ENCODE results near the gene SNX10.
A peak's percentile ranks its signal among the peaks of the same experiment; 100 is the strongest.

Gene SNX10

DNA sequence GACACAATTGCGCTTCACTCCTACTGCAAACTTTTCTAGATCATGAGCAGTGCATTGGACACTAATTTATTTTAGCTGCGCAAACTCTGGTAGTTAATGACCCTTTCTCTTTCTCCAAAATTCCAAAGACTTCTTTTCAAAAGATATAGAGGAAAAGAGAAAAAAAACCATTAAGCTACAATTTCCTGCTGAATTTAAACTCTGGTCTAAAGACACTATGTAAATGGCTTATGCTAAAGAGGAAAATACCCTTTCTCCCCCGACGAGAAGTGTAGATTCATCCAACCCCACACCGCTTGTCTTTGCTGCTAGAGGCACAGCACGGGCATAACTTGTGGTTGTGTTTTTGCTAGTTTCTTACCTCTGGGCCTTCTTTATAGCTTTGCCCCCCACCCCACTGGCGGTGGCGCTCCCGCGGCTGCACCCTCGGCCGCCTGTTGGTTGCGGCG is 84.1 kb downstream of the SNX10 start:
- H3K4me3 ChIP-seq (ENCODE audit: low read length): peak overlapping the region; percentile 54
- TF ChIP-seq ZNF274 (IDR thresholded peaks at IDR 0.05; ENCODE audit: low read depth, low read length): no peak

- H3K4me3 ChIP-seq (ENCODE audit: low read length): peak overlapping the region; percentile 54
- no peak for TF ChIP-seq ZNF274 (IDR thresholded peaks at IDR 0.05; ENCODE audit: low read depth, low read length)
Measured at GRCh38 chr7:26376175-26376917, 84.7 kb downstream of the SNX10 start.

- no peak overlapping the region for H3K4me3 ChIP-seq (ENCODE audit: low read length)
- no peak for TF ChIP-seq ZNF274 (IDR thresholded peaks at IDR 0.05; ENCODE audit: low read depth, low read length)
Measured at GRCh38 chr7:26378016-26378415, 86.4 kb downstream of the SNX10 start.

GRCh38 chr7:26379711-26380110 is 88.0 kb downstream of the SNX10 start:
- no peak overlapping the region for H3K4me3 ChIP-seq (ENCODE audit: low read length)
- no peak for TF ChIP-seq ZNF274 (IDR thresholded peaks at IDR 0.05; ENCODE audit: low read depth, low read length)

- H3K4me3 ChIP-seq (ENCODE audit: low read length): no peak overlapping the region
- no peak for TF ChIP-seq ZNF274 (IDR thresholded peaks at IDR 0.05; ENCODE audit: low read depth, low read length)
Measured at GRCh38 chr7:26381476-26382353, 90.1 kb downstream of the SNX10 start.

- TF ChIP-seq ZNF274 (IDR thresholded peaks at IDR 0.05; ENCODE audit: low read depth, low read length): no peak
- H3K4me3 ChIP-seq (ENCODE audit: low read length): no peak overlapping the region
Measured at GRCh38 chr7:26385240-26385639, 93.6 kb downstream of the SNX10 start.

DNA sequence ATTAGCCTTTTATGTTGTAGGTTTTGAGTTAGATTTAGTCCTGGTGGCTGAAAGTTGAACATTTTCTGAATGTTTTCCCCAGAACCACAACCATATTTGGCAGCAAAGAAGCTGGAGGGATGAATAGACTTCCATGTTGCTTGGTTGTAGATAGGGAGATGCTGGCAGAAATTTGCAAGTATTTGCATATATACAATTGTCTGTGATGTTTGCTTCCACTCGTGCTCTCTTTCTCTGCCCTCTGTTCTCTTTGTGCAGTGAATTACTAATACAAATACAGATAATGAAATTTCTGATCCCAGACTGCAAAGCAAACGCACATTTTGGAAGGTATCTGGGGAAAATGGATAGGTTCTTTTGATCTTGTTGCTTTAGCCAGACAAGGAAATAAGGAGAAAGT is 96.1 kb downstream of the SNX10 start:
- TF ChIP-seq ZNF274 (IDR thresholded peaks at IDR 0.05; ENCODE audit: low read depth, low read length): no peak
- H3K4me3 ChIP-seq (ENCODE audit: low read length): no peak overlapping the region

- H3K4me3 ChIP-seq (ENCODE audit: low read length): no peak overlapping the region
- TF ChIP-seq ZNF274 (IDR thresholded peaks at IDR 0.05; ENCODE audit: low read depth, low read length): no peak
Measured at GRCh38 chr7:26388256-26388655, 96.6 kb downstream of the SNX10 start.

DNA sequence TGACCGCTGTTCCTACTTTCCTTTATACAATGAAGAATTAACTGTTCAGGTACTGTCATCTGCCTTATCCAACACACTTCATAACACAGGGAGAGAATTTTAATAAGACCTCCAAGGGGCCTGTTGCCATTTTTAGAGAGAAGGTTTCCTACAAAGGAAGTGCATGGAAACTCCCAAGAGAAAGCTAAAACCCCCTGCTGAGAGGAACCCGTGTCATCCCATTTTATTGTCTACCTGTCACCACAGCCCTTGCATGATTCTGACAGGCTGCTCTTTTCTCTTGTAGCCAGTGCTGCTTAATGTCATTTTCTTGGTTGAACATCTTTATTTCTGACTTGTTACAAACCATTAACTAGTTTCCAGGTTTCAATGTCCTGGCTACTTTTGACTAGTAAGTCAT is 98.4 kb downstream of the SNX10 start:
- H3K4me3 ChIP-seq (ENCODE audit: low read length): no peak overlapping the region
- TF ChIP-seq ZNF274 (IDR thresholded peaks at IDR 0.05; ENCODE audit: low read depth, low read length): no peak

GRCh38 chr7:26393818-26394217 is 102.2 kb downstream of the SNX10 start:
- TF ChIP-seq ZNF274 (IDR thresholded peaks at IDR 0.05; ENCODE audit: low read depth, low read length): no peak
- H3K4me3 ChIP-seq (ENCODE audit: low read length): no peak overlapping the region

DNA sequence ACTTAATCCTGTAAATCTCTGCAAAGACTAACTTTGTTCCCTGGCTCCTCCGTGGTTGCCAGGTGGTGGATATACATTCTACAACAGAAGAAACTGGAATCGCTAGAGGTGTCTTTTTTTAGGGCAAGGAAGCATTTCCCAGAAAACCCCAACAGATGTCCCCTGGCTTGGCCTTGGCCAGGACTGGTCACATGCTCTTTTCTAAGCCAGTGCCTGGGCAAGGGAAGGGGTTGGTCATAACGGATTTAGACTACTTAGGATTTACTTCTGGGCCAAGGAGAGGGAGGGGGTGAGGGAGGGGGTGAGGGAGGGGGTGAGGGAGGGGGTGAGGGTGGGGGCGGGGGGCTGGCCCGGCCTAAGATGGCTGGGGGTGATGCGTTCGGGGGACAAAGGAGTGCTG is 105.7 kb downstream of the SNX10 start:
- H3K4me3 ChIP-seq (ENCODE audit: low read length): no peak overlapping the region
- TF ChIP-seq ZNF274 (IDR thresholded peaks at IDR 0.05; ENCODE audit: low read depth, low read length): no peak

GRCh38 chr7:26397796-26398426 is 106.2 kb downstream of the SNX10 start:
- H3K4me3 ChIP-seq (ENCODE audit: low read length): peak overlapping the region; percentile 54; the same call in 1 of the 2 replicates
- no peak for TF ChIP-seq ZNF274 (IDR thresholded peaks at IDR 0.05; ENCODE audit: low read depth, low read length)

GRCh38 chr7:26398427-26398755 is 106.7 kb downstream of the SNX10 start:
- TF ChIP-seq ZNF274 (IDR thresholded peaks at IDR 0.05; ENCODE audit: low read depth, low read length): no peak

GRCh38 chr7:26398756-26399509 is 107.3 kb downstream of the SNX10 start:
- TF ChIP-seq ZNF274 (IDR thresholded peaks at IDR 0.05; ENCODE audit: low read depth, low read length): no peak

More at GRCh38 chr7:26398427-26398755, 106.7 kb downstream of the SNX10 start:
- H3K4me3 ChIP-seq (ENCODE audit: low read length): peak overlapping the region; percentile 54; the same call in 1 of the 2 replicates

More at GRCh38 chr7:26398756-26399509, 107.3 kb downstream of the SNX10 start:
- peak overlapping the region; percentile 54; the same call in 1 of the 2 replicates for H3K4me3 ChIP-seq (ENCODE audit: low read length)

Measured in GM08714 (cell line).